ELF-1 (cell line): ENCODE data around the gene SPEM3.
"Not testable (repeated sequence)": the region's sequence is repeated elsewhere in the genome, so short reads cannot be mapped to it uniquely, and the experiment has no call there.

Source experiments
- DNase-seq: peaks from one replicate; pipeline ENCODE4 v3.0.0-alpha.2; 2016; ENCODE audit warnings: low read depth, low spot score

SPEM3 gene

GRCh38 chr17:7471729-7472128 lies 43.1 kb downstream of the SPEM3 start:
- no peak for DNase-seq

GRCh38 chr17:7474767-7475166 lies 46.1 kb downstream of the SPEM3 start:
- DNase-seq, result not testable (repeated sequence)

- no peak for DNase-seq
These were observed 47.2 kb downstream of the SPEM3 start for GRCh38 chr17:7475764-7476422.

GRCh38 chr17:7476494-7476893 lies 47.8 kb downstream of the SPEM3 start:
- no peak for DNase-seq

- DNase-seq, result no peak
These were observed 48.3 kb downstream of the SPEM3 start for GRCh38 chr17:7476951-7477350.

GRCh38 chr17:7477392-7478275 lies 49.0 kb downstream of the SPEM3 start:
- DNase-seq, result peak; percentile 65

GRCh38 chr17:7478276-7479212 lies 49.9 kb downstream of the SPEM3 start:
- peak; percentile 39 for DNase-seq

- peak; percentile 77 for DNase-seq
These were observed 50.8 kb downstream of the SPEM3 start, which contains the start of gene ZBTB4 for GRCh38 chr17:7479213-7480088. ZBTB4 (minus strand) TSS chr17:7479631; CDS start chr17:7466801, 12,830 bp downstream.

- no peak for DNase-seq
These were observed 51.4 kb downstream of the SPEM3 start for GRCh38 chr17:7480089-7480384.

- DNase-seq, result not testable (repeated sequence)
These were observed 52.6 kb downstream of the SPEM3 start, which contains the start of gene SLC35G6 for GRCh38 chr17:7481275-7481674. SLC35G6 (plus strand) TSS chr17:7481446; CDS start chr17:7481517, 71 bp downstream.

- not testable (repeated sequence) for DNase-seq
These were observed 53.4 kb downstream of the SPEM3 start for GRCh38 chr17:7481842-7482741.
